ENCODE data around the gene PDZD4. TPM values are rescaled to one million over a fixed set of nuclear protein-coding genes. Genes with fewer than 3 reads are reported as not detected.

PDZD4 gene
- total RNA-seq, 2 donors from 2014 or later: 1.2 to 2.5 TPM

DNA sequence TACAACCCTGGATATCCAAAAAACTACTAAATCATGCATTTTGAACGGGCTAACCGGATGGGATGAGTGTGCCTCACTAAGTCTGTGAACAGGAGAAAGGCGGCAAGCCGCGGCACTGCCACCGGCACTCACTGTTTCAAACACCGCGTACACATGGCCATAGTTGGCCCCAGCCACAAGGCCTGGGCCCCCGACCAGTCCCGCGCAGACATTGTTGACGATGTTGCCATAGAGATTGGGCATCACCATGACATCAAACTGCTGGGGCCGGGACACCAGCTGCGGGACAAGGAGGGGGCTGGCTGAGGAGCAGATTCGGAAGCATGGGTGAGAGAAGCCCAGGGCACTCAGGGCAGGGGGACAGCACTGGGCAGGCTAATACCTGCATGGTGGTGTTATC lies 43.7 kb downstream of the PDZD4 start:
- Mint-ChIP-seq H3K27ac (no peak overlapping the region), H3K9me3 (no peaks in the 10 kb centered on the region), H3K36me3 (no peaks in the 10 kb centered on the region)
- DNase-seq (ENCODE audit: low spot score in 2 of 2) (no peak), ATAC-seq (no peak)

DNA sequence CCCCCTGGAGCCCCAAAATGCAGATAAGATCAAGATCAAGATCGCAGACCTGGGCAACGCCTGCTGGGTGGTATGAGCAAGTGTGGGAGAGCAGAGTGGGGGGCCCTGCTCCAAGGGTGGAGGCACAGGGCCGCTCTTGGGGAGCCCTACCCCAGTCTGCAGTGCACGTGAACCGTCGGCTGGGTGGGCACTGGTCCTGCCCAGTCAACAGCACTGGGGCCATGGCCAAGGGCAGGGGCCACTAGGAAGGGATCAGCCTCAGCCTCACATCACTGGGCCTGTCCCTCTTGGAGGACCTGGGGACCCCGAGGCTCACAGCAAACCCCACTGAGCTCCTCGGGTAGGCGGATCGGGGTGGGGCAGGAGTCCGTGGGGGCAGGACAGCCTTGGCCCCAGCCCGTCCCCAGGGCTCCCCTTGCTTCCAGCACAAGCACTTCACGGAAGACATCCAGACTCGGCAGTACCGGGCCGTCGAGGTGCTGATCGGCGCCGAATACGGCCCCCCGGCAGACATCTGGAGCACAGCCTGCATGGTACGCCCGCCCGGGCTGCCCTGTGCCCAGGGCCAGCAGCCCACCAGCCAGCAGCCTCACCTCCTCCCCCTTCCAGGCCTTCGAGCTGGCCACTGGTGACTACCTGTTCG lies 45.9 kb downstream of the PDZD4 start:
- H3K27ac Mint-ChIP-seq: no peak overlapping the region
- no peaks in the 10 kb centered on the region for H3K9me3 Mint-ChIP-seq
- no peak for DNase-seq (ENCODE audit: low spot score in 2 of 2)
- H3K36me3 Mint-ChIP-seq: no peaks in the 10 kb centered on the region
- no peak for ATAC-seq

DNA sequence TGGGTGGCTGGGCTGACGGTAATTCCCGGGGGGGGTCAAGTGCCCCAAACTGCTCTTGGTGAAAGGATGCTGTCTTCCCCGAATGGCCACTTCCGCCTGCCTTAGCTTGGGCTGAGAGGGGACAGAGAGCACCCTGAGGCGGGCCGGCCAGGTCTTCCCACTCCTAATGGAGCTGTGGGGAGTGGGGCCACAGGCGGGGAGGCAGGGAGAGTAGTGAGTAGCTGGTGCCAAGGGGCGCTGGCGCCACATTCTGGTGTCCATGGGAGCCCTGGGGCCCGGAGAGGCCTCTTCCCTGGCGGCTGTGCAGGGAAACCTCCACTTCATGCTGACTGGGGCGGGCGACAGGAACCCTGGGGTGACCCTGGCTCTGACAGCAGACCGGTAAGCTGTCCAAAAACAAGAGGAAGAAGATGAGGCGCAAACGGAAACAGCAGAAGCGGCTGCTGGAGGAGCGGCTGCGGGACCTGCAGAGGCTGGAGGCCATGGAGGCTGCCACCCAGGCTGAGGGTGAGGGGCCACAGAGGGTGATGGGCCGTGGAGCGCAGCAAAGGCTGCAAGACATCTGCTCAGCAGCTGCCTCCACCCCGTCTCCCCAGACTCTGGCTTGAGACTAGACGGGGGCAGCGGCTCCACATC lies 46.8 kb downstream of the PDZD4 start:
- ATAC-seq (no peak), DNase-seq (ENCODE audit: low spot score in 2 of 2) (no peak)
- no peaks in the 10 kb centered on the region for H3K36me3 Mint-ChIP-seq
- no peaks in the 10 kb centered on the region for H3K9me3 Mint-ChIP-seq
- no peak overlapping the region for H3K27ac Mint-ChIP-seq

DNA sequence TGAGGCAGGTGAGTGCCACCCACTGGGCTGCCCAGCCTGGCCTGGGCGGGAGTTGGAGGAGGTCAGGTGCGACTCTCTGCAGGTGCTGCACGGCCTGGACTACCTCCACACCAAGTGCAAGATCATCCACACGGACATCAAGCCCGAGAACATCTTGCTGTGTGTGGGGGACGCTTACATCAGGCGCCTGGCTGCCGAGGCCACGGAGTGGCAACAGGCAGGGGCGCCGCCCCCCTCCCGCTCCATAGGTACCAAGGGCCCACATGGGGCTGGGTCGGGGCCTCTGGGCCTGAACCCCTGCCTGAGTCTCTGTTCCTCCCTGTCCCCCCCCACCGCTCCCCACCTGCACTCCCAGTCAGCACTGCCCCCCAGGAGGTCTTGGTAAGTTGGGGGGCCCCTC lies 47.5 kb downstream of the PDZD4 start:
- Mint-ChIP-seq H3K36me3 (no peaks in the 10 kb centered on the region), H3K9me3 (no peaks in the 10 kb centered on the region), H3K27ac (no peak overlapping the region)
- DNase-seq (ENCODE audit: low spot score in 2 of 2) (no peak), ATAC-seq (no peak)

DNA sequence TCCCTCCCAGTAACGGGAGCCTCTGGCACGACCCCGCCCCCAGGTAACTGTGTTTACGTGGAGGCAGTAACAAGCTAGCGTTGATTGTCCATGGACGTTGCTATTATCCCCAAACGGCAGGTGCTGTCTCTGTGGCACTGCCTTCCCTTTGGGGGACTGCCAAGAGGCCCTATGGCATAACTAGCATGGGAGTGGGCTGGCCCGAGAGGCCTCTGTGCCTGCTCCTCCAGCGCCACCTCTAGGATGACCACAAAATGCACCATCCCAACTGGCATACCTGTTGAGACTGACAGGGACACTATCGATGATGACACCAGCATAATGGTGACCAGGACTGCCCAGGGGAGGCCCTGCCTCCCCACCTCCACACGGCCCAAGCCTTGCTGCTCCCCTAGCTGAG lies 48.0 kb downstream of the PDZD4 start:
- Mint-ChIP-seq H3K36me3 (no peaks in the 10 kb centered on the region), H3K9me3 (no peaks in the 10 kb centered on the region), H3K27ac (no peak overlapping the region)
- ATAC-seq (peak in 1 of 2 donors; percentile 23), DNase-seq (ENCODE audit: low spot score in 2 of 2) (no peak)

DNA sequence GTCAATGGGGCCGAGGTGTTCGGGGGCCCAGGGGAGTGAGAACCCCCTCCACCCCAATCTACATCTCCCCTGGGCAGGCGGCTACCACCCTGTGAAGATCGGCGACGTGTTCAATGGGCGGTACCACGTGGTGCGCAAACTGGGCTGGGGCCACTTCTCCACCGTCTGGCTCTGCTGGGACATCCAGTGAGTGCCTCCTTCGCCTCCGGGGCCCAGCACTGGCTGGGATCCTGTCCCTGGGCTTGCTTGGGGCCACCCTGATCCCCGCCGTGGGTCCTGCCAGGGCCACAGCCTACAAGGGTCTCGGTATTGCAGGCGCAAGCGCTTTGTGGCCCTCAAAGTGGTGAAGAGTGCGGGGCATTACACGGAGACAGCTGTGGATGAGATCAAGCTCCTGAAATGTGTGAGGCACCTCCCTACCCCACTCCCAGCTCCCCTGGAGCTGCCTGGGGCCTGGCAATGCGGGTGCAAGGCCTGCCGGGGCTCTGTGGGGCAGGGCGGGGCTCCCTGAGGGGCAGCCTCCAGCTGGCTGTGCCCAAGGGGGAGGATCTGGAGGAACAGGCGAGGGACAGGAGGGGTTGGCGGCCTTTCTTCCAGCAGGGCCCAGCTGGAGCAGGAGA lies 48.8 kb downstream of the PDZD4 start:
- Mint-ChIP-seq H3K9me3 (no peaks in the 10 kb centered on the region), H3K27ac (no peak overlapping the region), H3K36me3 (no peaks in the 10 kb centered on the region)
- DNase-seq (ENCODE audit: low spot score in 2 of 2): no peak
- ATAC-seq: no peak

DNA sequence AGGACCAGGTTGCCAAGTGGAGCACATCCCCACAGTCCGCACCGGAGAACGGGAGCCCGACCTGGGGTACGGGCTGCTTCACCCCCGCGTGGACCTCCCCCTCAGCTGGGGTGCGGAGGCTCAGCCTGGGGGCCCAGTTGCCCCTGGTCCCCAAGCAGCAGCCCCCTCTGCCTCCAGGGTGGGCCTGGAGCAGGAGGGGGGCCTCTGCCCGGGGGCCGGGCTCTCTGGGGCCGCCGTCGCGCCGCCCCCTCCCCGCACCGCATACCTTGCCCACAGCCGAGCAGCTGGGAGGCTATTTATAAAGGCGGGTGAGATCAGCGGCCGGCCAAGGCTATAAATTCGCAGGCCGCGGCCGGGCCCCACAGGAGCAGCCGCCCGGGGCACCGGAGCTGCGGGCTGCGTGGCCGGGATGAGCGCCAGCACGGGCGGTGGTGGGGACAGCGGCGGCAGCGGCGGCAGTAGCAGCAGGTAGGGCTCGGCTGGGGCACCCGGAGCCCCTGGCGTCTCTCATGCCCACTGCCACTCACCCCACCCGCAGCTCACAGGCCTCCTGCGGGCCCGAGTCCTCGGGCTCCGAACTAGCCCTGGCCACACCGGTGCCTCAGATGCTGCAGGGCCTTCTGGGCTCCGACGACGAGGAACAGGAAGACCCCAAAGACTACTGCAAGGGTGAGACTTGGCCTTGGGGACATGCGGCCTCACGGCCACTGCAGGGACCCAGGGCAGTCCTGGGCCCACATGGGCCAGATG lies 49.5 kb downstream of the PDZD4 start, which contains the start of gene SRPK3:
Gene SRPK3, plus strand, starts transcription at position 364 of the 750 bp plus-strand sequence. Its CDS starts 46 bp downstream, at position 410.
- Mint-ChIP-seq H3K27ac (peak within 1 kb of the TSS in 1 of 2 donors; percentile 88), H3K9me3 (no peaks in the 10 kb centered on the region), H3K36me3 (no peaks in the 10 kb centered on the region)
- DNase-seq (ENCODE audit: low spot score in 2 of 2) (no peak), ATAC-seq (no peak)

DNA sequence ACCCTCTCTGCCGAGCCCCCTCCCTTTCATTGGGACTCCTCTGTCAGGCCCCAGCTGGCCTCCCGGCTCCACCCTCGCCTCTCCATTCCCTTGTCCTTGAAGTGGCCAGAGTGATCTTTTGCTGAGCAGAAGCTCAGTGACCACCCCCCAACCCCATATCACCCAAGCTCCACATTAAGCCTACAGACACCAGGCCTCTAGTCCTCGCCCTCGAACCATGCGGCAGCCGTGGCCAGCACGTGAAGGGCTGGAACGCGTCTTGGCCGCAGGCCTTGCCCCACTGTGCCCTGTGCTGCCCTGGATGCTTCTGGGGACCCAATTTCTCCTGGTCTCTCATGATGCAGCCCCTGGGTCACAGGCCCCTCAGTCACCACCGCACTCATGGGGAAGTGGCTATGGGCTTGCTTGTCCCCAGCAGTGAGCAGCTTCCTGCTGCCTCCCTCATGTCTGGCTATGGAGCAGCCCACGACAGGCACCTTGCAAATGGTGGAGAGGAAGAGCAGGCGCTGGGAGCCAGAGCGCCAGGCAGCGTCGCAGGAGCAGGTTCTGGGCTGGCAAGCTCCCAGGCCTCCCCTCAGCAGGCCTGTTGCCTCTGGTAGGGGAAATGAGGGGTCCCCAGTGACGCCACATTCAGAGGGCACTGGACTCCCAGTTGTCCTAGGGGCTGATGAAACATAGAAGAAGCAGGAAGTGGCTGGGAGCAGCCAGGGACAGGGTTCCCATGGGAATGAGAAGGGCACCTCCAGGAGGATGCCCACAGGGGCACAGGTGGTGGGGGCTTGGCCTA lies 50.3 kb downstream of the PDZD4 start:
- H3K27ac Mint-ChIP-seq: peak overlapping the region in 1 of 2 donors; percentile 88
- ATAC-seq: no peak
- no peaks in the 10 kb centered on the region for H3K9me3 Mint-ChIP-seq
- H3K36me3 Mint-ChIP-seq: no peaks in the 10 kb centered on the region
- no peak for DNase-seq (ENCODE audit: low spot score in 2 of 2)

DNA sequence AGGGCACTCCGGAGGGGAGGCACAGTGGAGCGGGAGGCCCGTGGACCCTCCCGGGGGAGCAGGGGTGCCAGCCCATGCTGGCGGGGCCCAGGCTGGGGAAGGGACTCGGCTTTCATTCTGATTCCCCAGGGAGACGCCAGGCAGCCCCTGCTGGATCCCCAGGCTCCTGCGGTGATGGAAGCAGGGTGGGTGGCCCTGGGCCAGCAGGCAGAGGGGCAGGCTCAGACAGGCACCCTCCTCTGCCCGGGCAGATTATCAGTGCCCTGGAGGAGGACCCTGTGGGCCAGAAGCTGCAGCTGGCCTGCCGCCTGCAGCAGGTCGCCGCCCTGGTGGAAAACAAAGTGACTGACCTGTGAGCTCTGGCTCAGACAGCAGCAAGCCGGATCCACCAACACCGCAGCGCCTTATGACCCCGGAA lies 51.7 kb downstream of the PDZD4 start:
- H3K36me3 Mint-ChIP-seq: no peaks in the 10 kb centered on the region
- ATAC-seq: no peak
- DNase-seq (ENCODE audit: low spot score in 2 of 2): no peak
- H3K27ac Mint-ChIP-seq: no peak overlapping the region
- no peaks in the 10 kb centered on the region for H3K9me3 Mint-ChIP-seq

DNA sequence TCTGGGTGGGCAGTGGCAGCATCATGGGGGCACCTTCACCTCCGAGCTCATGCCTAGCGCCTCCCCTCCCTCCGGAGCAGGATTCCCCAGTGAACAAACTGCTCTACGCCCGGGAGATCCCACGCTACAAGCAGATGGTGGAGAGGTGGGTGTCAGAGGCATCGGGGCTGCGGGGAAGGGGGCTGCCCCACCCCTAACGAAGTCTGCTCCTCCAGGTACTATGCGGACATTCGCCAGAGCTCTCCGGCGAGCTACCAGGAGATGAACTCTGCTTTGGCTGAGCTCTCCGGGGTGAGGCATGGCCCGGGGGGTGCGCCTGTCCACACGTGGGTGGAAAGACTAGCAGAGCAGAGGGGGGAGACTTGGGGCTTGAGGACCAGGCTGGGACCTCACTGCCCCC lies 52.2 kb downstream of the PDZD4 start:
- ATAC-seq (no peak), DNase-seq (ENCODE audit: low spot score in 2 of 2) (no peak)
- H3K9me3 Mint-ChIP-seq: no peaks in the 10 kb centered on the region
- H3K36me3 Mint-ChIP-seq: no peaks in the 10 kb centered on the region
- H3K27ac Mint-ChIP-seq: no peak overlapping the region

DNA sequence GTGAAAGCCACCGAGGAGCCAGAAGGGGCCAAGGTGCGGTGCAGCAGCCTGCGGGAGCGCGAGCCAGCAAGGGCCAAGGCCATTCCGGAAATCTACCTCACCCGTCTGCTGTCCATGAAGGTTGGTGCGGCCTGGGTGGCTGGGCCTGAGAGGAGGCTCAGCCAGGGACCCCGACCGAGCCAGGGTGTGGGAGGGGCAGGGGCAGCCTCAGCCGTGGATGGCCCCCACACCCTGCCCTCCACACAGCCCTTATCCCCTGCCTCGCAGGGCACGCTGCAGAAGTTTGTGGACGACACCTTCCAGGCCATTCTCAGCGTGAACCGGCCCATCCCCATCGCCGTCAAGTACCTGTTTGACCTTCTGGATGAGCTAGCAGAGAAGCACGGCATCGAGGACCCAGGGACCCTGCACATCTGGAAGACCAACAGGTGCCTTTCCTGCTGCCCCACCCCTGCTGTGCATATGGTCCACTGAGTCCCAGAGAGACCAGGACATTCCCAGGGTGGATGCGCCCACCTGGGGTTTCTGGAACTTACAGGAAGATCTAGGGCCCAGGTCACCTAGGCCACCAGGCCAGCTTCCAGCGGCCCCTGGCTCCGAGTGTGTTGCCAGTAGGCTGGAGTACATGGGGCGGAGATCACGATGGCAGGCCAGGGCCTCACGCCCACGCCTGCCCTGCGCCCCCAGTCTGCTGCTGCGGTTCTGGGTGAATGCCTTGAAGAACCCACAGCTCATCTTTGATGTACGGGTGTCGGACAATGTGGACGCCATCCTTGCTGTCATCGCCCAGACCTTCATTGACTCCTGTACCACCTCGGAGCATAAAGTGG lies 52.9 kb downstream of the PDZD4 start:
- H3K36me3 Mint-ChIP-seq: no peaks in the 10 kb centered on the region

DNA sequence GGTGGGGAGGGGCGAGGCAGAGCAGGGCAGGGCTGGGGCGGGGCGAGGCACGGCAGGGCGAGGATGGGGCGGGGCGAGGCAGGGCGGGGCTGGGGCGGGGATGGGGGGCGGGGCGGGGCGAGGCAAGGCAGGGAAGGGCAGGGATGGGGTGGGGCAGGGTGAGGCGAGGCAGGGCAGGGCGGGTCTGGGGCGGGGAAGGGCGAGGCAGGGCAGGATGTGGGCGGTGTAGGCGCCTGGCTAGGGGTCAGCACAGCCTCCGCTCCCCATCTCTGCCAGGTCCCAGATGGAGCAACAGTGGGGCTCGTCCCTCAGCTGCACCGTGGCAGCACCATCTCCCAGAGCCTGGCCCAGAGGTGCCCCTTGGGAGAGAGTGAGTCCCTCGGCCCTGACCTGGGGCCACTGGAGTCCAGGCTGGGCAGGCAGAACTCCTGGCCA lies 53.7 kb downstream of the PDZD4 start:
- DNase-seq (ENCODE audit: low spot score in 2 of 2): no peak
- Mint-ChIP-seq H3K27ac (no peak overlapping the region), H3K36me3 (no peaks in the 10 kb centered on the region), H3K9me3 (no peaks in the 10 kb centered on the region)
- ATAC-seq: peak in 1 of 2 donors; percentile 44

More for the DNA sequence above, 52.9 kb downstream of the PDZD4 start:
- DNase-seq (ENCODE audit: low spot score in 2 of 2) (no peak), ATAC-seq (no peak)
- no peak overlapping the region for H3K27ac Mint-ChIP-seq
- no peaks in the 10 kb centered on the region for H3K9me3 Mint-ChIP-seq

DNA sequence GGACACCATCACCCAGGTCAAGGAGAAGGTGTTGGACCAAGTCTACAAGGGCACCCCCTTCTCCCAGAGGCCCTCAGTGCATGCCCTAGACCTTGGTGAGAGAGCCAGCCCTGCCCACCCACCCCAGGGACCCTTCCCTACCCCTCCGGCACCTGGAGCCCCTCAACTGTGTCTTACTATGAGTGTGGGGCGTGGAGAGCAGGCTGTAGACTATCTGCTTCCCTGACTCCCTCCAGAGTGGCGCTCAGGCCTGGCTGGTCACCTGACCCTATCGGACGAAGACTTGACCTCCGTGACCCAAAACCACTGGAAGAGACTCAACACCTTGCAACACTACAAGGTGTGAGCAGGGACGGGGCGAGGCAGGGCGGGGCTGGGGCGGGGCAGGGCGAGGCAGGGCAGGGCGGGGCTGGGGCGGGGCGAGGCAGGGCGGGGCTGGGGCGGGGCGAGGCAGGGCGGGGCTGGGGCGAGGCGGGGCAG lies 54.2 kb downstream of the PDZD4 start:
- no peak for DNase-seq (ENCODE audit: low spot score in 2 of 2)
- Mint-ChIP-seq H3K36me3 (no peaks in the 10 kb centered on the region), H3K9me3 (no peaks in the 10 kb centered on the region), H3K27ac (no peak overlapping the region)
- no peak for ATAC-seq

DNA sequence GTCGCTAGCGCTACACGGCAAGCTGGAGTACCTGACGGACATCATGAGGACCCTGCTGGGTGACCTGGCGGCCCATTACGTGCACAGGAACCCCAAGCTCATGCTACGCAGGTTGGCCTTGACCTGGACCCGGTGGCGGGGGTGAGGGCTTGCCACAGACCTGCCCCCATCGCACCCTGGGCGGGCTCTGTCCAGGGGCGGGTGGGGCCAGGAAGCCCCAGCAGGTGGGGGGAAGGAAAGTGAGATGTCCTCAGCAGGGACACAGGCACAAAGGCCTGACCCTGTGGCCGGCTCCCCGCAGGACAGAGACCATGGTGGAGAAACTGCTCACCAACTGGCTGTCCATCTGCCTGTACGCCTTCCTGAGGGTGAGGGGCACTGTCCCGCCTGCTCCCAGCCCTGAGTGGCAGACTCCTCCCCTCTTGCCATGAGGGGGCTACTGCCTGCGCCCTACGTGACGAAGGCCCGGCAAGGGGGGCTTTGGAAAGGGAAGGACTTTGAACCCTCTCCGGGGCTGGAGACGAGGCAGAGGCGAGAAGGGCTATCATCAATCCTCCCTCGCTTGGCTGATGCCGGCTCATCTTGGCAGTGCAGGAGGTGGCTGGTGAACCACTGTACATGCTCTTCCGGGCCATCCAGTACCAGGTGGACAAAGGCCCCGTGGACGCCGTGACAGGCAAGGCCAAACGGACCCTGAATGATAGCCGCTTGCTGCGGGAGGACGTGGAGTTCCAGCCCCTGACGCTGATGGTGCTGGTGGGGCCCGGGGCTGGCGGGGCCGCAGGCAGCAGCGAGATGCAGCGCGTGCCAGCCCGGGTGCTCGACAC lies 54.8 kb downstream of the PDZD4 start:
- Mint-ChIP-seq H3K9me3 (no peaks in the 10 kb centered on the region), H3K36me3 (no peaks in the 10 kb centered on the region), H3K27ac (no peak overlapping the region)
- ATAC-seq: no peak
- peak in 1 of 2 donors; percentile 50 for DNase-seq (ENCODE audit: low spot score in 2 of 2)
